ENCODE data around the gene OPRD1.

DNA sequence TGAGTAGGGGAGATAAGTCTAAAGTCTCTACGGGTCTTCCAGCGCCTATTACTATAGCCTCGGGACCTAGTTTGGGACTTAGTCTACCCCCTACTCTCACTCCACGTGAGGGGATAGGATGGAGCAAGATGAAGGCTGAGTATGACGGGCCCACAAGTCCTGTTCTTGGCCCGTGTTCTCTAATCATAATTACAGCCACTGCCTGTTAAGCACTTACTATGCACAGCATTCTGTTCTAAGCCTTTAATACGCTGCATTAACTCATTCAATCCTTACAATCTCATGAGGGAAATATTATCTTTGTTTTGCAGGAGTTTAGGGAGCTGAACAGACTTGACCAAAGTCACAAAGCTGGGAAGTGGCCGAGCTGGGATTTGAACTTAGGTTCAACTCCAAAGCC, 78.5 kb downstream of the OPRD1 start:
- TF ChIP-seq POLR2A (IDR thresholded peaks at IDR 0.05) = no peak
- TF ChIP-seq, protein P1, sequence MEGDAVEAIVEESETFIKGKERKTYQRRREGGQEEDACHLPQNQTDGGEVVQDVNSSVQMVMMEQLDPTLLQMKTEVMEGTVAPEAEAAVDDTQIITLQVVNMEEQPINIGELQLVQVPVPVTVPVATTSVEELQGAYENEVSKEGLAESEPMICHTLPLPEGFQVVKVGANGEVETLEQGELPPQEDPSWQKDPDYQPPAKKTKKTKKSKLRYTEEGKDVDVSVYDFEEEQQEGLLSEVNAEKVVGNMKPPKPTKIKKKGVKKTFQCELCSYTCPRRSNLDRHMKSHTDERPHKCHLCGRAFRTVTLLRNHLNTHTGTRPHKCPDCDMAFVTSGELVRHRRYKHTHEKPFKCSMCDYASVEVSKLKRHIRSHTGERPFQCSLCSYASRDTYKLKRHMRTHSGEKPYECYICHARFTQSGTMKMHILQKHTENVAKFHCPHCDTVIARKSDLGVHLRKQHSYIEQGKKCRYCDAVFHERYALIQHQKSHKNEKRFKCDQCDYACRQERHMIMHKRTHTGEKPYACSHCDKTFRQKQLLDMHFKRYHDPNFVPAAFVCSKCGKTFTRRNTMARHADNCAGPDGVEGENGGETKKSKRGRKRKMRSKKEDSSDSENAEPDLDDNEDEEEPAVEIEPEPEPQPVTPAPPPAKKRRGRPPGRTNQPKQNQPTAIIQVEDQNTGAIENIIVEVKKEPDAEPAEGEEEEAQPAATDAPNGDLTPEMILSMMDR (IDR thresholded peaks at IDR 0.05) = no peak
